GM21723 (cell line): ENCODE measurements around the gene HNRNPR.

Experiments
- ATAC-seq: cut with Tn5 transposase; IDR thresholded peaks from one replicate; pipeline ENCODE4 v1.9.1; 2021; ENCODE audit warnings: mild to moderate bottlenecking, moderate library complexity; ENCODE audit not compliant: unreplicated experiment

The HNRNPR gene

DNA sequence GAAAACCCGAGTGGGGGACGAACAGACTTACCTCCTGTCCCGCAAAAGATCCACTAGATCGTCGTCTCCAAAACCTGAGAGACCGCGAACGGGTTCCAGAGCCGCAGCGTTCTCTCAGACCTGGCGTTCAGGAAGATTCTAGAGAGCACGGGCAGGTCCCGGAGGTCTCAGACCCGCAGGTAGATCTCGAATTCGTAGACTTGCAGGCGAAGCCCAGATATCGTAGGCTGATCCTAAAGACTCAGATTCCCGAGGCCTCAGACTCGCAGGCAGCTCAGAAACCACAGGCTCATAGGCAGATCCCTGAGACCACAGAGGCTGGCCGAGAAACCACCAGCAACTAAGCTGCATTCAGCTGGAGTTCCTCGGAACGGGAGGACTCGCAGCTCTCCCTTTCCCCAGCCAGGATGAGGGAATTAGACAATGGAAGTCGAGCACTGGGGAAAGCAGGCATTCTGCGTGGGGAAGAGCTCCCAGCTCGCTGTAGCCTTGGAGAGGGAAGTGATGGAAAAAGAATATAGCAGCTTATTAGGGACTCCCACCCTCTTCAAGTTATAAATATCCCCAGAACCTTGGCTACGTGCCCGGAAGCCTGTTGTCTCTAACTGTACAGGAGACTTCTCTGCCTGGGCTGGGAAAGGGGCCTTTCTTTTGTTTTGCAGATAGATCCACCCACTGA is 25.4 kb upstream of the HNRNPR start, which contains the start of gene ZNF436:
Gene ZNF436, minus strand, starts transcription at position 502 of the 679 bp plus-strand sequence. CDS start 1,831 bp downstream, outside the sequence.
- ATAC-seq, result no peak

DNA sequence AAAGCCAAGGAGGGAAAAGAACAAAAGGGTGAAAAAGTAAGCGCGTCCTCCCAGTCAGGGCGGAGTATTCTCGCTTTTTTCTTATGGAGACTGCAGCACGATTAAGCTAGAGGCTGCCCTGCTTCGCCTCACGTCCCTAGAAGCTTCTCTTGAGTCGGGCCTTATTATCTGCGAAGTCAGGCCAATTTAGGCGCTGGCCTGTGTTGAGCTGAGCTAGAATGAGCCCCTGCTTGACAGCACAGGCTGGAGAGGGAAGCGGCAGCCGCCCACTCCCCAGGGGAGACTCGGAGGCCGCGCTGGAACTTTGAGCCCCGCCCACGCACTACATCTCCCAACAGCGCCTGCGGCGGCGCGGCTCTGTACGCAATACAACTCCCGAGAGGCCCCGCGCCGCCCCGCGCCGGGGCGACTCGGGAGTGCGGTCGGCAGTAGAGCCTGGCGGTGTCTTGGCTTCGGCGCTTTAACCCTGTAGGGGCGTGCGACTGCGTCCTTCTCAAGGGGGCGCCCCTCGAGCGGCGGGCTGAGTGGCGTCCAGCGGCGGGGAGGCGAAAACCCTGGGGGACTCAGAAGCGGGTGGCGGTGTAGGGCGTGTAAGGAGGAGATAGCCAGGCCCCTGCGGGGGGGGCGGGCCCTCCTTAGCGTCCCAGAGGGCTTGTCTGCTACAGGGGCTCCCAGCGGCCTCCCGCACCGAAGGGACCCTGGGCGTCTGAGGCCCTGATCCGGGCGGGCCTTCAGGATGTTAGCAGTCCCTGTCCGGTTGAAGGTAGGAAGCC is 24.7 kb upstream of the HNRNPR start:
- peak; percentile 66 for ATAC-seq

DNA sequence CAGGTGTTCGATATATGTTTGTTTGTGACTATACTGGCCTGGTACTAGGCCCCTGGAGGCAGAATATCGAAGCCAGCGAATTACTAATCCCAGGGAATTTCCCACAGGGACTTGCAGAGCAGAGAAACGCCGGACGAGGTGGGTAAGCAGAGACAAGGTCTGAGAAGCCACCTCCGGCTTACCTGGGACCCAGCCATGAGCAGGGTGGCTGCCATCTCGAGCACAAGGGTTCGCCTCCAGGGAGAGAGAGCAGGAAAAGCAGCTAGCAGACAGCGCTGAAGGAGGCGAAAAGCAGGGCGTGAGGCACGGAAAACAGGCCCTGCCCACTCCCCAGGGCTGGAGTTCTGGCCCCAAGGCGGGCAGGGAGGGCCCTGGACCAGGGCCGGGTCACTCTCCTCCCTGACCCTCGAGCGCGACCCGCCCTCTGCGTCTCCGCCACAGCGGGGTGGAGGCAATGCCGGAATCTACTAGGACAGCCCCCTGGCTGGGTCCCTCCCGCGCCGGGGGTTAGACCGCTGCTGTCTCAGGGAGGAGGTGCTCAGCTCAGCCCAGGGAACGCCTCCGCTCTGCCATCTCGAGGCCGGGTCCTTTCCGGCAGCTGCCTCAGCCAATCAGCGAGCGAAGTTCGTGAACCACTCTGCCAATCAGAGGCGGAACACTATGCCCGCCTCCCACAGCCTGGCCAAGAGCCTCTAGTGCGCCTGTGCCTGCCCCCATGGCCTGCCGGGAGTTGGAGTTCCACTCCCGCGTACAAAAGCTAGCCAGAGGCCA is 23.9 kb upstream of the HNRNPR start:
- ATAC-seq, result peak; percentile 91

DNA sequence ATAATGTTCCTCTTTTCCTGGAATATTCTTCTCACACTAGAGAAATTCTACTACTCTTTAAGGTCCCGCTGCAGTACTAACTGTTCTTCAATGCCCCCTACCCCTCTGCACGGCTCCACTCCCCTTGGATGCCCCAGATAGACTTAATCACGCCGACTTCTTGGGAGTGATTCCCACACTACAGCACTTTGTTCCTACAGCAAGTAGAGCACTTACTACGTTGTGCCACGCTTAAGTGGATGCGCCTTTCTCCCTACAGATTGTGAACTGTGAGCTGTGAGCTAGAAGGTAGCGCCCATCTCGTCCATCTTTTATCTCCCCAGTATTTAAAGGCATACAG is 23.3 kb upstream of the HNRNPR start:
- ATAC-seq, result no peak

DNA sequence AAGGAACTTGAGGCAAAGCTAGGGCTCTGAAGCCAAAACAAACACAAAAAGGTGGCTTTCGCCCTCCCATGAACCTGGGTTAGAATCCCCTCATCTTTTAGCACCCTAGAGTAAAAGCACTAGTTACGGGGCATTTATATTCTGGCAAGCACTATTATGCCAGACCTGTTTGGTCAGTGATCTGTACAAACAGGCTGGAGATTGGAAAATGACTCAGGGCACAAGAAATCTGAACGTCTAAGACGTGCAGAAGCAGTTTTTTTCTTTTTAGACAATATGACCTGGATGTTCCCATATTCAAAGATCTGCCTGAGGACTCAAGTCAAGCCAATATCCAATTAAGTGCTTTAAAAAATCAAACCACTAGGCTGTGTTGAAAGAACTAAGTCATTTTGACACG is 22.5 kb upstream of the HNRNPR start:
- no peak for ATAC-seq

DNA sequence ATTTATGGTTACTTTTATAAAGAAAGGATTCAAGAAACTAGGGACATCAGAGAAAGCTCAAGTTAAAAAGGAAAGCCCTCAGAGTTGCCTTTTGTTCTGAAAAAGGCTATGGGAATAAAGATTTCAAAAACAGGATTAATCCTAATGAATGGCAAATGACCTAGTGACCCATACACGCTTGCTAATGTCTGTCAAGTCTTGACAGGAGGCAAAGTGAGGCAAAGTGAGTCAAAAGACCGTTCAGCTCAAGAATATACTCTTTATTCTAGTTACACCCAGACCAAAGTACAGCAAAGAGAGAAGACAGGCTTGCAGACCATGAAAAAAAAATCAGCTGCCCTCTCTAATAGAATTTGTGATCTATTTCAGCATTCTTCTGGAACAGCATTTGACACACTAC is 22.1 kb upstream of the HNRNPR start:
- no peak for ATAC-seq

DNA sequence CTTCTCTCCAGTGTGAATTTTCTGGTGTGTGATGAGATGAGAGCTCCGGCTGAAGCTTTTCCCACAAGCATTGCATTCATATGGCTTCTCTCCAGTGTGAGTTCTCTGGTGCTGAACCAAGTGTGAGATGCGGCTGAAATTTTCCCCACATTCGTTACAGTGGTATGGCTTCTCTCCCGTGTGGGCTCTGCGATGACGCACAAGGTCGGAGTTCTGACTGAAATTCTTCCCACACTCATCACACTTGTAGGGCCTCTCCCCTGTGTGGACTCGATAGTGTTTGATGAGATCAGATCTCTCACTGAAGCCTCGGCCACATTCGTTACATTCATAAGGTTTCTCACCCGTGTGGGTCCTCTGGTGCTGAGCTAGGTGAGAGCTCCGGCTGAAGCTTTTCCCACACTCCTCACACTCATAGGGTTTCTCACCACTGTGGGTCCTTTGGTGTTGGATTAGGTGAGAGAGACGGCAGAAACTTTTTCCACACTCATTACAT is 18.2 kb upstream of the HNRNPR start:
- ATAC-seq, result no peak

DNA sequence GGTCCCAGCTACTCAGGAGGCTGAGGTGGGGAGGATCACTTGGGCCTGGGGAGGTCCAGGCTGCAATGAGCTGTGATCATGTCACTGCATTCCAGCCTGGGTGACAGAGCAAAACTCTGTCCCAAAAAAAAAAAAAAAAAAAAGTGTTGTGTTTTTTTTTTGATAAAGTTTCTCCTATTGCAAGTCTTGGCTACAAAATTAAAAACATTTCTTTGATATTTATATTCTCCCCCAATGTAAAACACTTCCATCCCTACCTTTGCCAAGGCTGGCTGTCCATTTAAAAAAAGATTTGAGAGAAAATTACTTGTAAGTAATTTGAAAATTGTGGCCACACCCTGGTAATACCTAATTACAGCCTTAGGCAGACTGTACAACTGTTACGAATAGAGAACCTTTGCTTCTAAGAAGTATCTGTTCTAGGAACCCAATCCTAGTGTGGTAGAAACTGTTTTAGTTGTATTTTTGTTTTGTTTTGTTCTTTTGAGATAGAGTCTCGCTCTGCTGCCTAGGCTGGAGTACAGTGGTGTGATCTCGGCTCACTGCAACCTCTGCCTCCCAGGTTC is 14.3 kb upstream of the HNRNPR start:
- ATAC-seq, result no peak

DNA sequence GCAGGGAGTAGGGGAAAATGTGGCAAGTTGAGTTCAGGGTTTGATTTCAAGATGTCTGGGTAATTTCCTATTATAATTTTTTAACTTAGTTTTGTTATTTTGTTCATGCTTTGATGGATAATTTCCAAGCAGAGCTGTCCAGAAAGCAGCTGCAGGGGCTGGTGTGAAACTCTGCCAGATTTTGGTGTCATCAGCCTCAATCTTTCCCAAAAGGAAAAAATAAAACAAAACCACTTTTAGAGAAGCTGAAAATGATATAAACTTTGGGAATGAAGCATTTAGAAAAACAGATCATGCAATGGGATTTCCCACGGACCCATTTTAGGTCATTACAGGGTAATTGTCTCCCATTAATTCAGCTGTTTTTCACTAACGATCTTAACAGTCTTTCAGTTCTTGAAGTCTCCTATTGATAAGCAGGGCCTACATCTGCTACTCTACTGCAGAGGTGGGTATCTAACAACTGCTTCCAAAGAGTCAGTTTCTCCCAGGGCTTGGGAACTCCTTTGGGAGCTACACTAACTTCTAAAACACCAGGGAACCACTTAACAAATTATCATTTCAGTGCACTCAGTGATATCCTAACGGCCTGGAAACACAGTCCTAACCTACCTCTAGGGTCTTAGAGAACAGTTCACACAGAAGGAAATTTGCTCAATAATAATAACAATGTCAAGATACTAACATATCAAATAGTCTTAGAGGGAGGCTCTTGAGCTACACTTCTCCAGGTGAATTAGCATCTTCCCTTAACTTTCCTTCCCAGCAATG is 13.2 kb upstream of the HNRNPR start:
- no peak for ATAC-seq

DNA sequence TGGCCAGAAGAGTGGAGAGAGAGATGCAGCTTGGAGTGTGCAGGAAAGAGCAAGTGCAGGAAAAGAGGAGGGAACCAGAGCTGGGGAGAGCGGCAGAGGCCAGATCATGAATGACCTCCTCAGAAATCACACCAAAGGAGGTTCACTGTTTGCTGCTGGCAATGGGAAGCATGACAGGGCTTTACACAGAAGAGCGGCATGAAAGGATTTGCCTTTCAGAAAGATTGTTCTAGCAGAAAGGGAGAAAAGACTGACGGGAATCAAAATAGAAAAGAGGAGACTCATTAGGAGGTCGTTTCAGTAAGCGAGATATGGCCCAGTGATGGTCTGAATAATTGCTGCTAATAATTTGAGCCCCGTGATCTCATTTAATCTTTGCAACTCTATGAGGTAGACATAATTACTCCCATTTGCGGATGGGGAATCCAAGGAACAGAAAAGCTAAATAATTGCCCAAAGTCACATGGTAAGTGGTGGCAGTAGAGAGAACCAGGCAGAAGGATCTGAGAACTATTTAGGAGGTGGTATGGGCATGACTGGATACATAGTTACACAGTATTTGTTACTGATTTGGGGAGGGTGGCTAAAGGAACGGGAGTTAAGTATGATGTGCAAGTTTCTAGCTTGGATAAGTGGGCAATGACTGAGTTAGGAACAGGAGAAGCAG is 12.5 kb upstream of the HNRNPR start:
- no peak for ATAC-seq

DNA sequence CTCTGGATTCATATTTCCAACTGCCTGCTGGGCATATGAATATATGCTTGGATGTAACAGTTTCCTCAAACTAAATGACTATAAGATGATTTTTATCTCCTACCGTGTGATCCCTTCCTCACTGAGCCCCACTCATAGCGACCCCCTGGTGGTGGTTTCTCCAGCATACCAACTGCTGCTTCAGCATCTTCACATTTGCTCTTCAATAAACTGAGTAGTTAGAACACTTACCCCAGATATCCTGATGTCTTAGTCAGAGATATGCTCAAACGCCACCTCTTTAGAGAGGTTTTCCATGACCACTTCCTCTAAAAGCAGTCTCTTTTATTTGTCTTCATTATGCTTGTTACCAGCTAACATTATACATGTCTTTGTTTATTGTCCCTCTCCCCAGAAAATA is 10.2 kb upstream of the HNRNPR start:
- ATAC-seq, result no peak

DNA sequence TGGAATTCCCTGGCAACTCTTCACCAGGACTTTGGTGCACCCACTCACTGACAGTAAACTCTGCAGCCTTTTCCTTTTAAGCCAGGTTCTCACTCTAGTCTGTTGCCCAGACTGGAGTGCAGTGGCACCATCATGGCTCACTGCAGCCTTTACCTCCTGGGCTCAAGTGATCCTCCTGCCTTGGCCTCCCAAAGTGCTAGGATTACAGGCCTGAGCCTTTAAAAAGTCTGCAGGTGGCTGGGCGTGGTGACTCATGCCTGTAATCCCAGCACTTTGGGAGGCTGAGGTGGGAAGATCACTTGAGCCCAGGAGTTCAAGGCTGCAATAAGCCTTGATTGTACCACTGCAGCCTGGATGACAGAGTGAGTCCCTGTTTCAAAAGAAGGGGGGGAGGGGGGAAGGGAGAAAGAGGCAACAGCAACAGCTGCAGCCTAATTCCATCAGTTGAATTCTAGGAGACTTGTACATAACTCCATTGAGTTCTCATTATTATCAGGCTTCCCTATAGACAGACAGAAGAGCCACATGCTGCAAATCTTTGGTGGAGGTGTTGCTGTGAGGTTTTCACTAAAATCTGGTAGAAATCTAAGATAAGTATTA is 8.1 kb upstream of the HNRNPR start:
- ATAC-seq, result no peak

DNA sequence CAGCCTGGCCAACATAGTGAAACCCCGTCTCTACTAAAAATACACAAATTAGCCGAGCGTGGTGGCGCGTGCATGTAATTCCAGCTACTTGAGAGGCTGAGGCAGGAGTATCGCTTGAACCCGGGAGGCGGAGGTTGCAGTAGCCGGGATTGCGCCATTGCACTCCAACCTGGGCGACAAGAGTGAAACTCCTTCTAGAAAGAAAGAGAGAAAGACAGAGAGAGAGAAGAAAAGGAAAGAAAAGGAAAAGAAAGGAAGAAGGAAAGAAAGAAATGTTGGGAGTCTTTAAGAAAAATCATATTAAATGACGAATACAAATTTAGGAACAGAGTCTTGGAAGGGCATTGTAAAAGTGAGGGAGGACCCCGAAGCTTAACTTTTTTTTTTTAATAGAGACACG is 1.8 kb upstream of the HNRNPR start:
- ATAC-seq, result no peak

DNA sequence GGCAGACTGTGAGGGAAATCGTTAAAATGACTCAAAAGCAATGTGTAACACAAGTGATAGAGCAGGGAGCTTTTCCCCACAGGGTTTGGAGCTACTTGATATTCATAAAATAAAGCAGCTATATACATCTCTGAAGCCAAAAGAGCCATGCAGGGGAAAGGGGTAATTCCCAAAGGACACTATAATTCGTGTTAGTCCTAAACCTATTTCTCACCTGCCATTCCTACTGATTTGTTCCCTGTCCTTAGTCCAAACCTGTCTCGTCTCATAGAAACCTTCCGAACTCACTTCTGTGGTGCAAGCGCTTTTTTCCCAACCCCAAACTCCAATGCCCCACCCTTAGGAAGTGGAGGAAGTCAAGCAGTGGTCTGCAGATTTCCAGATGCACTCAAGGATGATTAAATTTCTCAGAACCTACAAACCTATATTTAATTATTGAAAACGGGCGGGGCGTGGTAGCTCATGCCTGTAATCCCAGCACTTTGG is 946 bp upstream of the HNRNPR start:
- ATAC-seq, result no peak

DNA sequence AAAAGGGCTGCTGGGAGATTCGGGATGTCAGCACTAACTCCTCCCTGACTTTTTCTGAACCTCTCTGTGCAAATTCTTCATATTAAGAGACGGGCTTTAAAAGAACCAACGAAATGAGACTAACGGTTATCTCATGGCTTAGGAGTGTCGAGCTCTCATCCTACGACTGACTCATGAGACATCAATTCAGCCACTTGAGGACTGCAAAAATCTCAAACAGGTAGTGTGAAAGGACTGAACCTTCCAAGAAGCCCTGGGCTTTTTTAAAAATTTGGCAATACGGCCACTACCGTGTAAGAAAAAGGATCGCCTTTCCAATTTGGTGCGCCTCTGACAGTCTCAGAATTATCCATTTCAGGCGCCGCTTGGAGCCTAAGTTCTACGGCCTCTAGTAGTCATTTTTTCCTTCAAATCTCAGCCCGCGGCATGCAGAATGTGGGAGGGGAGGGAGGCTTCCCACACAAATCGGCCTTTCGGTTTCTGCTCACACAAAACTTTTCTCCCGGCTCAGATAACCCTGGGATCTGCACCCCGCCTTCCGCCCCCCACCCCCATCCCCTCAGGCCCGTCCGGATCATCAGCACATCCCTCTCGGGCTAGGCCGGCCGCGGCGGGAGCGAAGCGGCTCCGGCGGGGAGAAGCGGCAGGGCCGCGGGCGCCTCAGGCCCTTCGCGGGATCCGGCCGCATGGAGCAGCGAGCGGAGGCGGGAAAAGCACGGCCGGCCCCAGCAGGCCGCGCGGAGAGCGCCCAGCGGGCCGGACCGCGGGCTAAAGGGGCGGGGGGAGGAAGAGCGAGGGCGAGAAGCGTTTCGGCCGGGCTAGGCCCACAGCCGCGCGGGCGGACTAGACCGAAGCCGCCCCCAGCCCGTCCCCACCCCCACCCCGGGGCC is 618 bp downstream of the HNRNPR start:
- ATAC-seq, result no peak

DNA sequence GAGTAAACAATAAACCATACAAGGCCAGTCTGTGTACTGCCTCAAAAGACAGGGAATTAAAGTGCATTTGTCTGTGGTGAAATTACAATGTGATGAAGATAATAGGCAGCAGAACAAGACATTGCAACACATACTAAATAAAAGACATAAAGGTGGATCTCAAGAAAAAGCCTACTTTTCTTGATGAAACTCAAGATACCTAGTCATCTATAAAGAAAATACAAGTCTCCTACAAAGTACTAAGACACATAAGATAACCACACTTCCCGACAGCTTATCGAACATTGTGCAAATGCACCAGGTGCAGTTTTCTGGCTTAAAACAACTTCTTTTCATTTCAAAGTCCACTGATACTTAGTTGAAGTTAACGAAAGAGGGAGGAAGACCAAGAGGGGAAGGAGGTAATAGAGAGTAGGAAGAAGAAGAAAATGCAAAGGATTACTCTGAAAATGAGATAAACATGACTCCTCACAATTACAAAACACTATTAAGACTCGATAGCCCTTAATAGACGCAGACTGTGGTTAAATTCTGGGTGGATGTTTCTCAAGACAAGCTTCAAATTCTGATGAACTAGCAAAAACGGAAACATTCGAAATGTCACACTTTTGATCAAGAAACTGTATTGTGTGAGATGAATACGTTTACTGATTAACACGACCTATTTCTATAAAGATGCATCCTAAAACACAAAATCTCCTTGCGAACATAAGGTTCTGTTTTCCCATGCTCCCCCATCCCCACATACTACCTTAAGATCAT is 2.0 kb downstream of the HNRNPR start:
- ATAC-seq, result no peak

DNA sequence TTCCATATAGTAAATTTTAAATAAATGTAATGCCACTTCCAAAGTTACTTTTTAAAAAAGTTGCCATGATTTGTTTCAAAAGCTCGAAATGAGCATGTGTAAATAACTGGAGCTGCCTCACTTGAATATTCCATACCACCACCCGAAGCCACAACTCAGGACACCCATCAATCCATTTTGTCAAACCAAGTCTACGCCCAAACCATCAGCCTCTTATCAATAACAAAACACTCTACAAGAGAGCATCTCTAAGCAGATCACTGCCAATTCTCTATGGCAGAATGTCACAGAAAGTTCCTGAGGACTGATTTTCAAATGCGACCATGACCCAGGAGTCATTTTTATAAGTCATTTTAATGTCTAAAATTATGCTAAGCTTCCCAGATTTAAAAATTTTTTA is 4.5 kb downstream of the HNRNPR start:
- ATAC-seq, result no peak

DNA sequence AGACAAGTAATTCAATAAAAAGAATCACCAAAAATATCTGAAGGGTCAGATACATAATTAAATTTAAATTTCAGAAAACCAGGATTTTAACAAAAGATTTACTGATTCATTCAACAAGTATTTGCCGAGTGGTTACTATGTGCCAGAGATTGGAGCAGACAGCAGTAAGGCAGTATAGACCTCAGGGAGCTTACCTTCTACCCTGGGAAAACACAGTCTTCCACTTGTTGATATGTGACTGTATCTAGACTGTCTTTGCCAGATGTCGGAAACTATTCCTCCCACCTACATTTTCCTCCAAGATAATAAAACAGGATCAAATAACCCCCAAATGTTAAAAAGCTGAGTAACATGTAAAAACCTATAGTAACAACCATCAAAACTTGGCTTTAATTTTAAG is 6.2 kb downstream of the HNRNPR start:
- ATAC-seq, result no peak
